Limb (tissue), 2 donors: ENCODE results near the gene PAQR4.

Source experiments
- DNase-seq, 2 donors: peaks; one replicate each; pipeline ENCODE4 v3.0.0-alpha.2; 2016; ENCODE audit errors: extremely low spot score in 2 of 2

The PAQR4 gene

DNA sequence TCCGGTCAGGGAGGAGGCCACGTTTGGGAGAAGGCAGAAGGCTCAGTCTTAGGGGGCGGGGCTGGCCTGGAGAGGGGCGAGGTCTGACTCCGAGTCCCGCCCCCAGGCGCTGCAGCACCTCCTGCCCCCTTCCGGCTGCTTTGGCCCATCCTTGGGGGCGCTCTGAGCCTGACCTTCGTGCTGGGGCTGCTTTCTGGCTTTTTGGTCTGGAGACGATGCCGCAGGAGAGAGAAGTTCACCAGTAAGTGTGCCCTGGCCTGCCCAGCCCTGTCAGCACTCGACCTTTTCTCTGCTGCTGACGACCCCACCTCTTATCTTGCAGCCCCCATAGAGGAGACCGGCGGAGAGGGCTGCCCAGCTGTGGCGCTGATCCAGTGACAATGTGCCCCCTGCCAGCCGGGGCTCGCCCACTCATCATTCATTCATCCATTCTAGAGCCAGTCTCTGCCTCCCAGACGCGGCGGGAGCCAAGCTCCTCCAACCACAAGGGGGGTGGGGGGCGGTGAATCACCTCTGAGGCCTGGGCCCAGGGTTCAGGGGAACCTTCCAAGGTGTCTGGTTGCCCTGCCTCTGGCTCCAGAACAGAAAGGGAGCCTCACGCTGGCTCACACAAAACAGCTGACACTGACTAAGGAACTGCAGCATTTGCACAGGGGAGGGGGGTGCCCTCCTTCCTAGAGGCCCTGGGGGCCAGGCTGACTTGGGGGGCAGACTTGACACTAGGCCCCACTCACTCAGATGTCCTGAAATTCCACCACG is 52.5 kb downstream of the PAQR4 start:
- peak; percentile 69 to 74 for DNase-seq

DNA sequence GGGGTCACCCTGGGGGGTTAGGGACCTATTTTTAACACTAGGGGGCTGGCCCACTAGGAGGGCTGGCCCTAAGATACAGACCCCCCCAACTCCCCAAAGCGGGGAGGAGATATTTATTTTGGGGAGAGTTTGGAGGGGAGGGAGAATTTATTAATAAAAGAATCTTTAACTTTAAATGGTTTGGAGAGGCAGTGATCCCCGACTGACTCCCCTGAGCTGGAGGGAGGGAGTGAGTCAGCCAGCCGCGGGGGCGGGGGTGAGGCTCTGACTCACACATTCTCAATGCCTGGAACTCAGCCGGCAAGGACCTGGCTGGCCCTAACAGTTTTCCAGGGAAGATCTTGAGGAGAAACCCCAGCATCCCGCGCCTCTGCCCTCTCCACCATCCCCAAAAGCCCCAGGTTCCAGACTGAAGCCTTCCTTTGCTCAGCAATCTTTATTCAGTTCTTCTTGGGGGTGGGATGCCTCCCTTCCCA is 53.1 kb downstream of the PAQR4 start:
- peak; percentile 82 to 88 for DNase-seq

GRCh38 chr16:3022684-3023414 is 53.7 kb downstream of the PAQR4 start:
- DNase-seq, result no peak
